Neural cell (in vitro differentiated cells): ENCODE measurements around the gene FYB1. TPM values are rescaled to one million over a fixed set of nuclear protein-coding genes. Genes with fewer than 3 reads are reported as not detected.

Source experiments
- H2AFZ ChIP-seq: fragments of 200-600, 300-800 bp; sonication (generic), shearing (Covaris generic); 2 replicates; pipeline ENCODE4 v1.6.0; 2014; ENCODE audit warnings: low read depth, mild to moderate bottlenecking, antibody characterized with exemption, low read length, moderate library complexity
- H3F3A ChIP-seq: fragments of 200-600 bp; shearing (Covaris generic); 2 replicates; pipeline ENCODE4 v1.6.1; 2016; ENCODE audit warnings: mild to moderate bottlenecking, moderate library complexity, mixed read lengths, antibody characterized with exemption, low read length; ENCODE audit not compliant: insufficient read depth, poor library complexity, severe bottlenecking
- H3K27ac ChIP-seq: fragments of 200-600, 300-800 bp; sonication (generic), shearing (Covaris generic); 2 replicates; pipeline ENCODE4 v1.5.1; 2014; ENCODE audit warnings: mild to moderate bottlenecking, low read length, moderate library complexity
- H3K27me3 ChIP-seq: fragments of 300-800, 200-600 bp; sonication (generic), shearing (Covaris generic); 2 replicates; pipeline ENCODE4 v1.6.0; 2014; ENCODE audit warnings: mild to moderate bottlenecking, low read depth, low read length, moderate library complexity; ENCODE audit not compliant: insufficient read depth
- H3K36me3 ChIP-seq: fragments of 300-800, 200-600 bp; sonication (generic), shearing (Covaris generic); 2 replicates; pipeline ENCODE4 v1.5.1; 2014; ENCODE audit warnings: mild to moderate bottlenecking, antibody characterized with exemption, low read length, moderate library complexity; ENCODE audit not compliant: insufficient read depth
- H3K4me2 ChIP-seq: fragments of 300-800, 200-600 bp; sonication (generic), shearing (Covaris generic); 2 replicates; pipeline ENCODE4 v1.6.0; 2014; ENCODE audit warnings: mild to moderate bottlenecking, low read length
- H3K4me3 ChIP-seq: fragments of 300-800, 200-600 bp; sonication (generic), shearing (Covaris generic); 2 replicates; pipeline ENCODE4 v1.5.1; 2014; ENCODE audit warnings: mild to moderate bottlenecking, low read length, moderate library complexity
- H3K79me2 ChIP-seq: fragments of 200-600 bp; shearing (Covaris generic); replicated peaks from 2 replicates; pipeline ENCODE4 v1.6.0; 2014; ENCODE audit warnings: mild to moderate bottlenecking, low read length, moderate library complexity; ENCODE audit not compliant: insufficient read depth
- H3K9ac ChIP-seq: fragments of 300-800, 200-600 bp; sonication (generic), shearing (Covaris generic); 2 replicates; pipeline ENCODE4 v1.6.1; 2016; ENCODE audit warnings: mild to moderate bottlenecking, low read length, mixed read lengths
- H3K9me2 ChIP-seq: fragments of 200-600 bp; shearing (Covaris generic); 2 replicates; pipeline ENCODE4 v1.6.1; 2016; ENCODE audit warnings: mild to moderate bottlenecking, low read length, mixed read lengths; ENCODE audit not compliant: insufficient read depth
- H3K9me3 ChIP-seq: fragments of 200-600, 300-800 bp; sonication (generic), shearing (Covaris generic); 2 replicates; pipeline ENCODE4 v1.6.1; 2016; ENCODE audit warnings: mild to moderate bottlenecking, mixed run types, low read length, moderate library complexity, mixed read lengths
- H4K20me1 ChIP-seq: fragments of 200-600 bp; shearing (Covaris generic); 2 replicates; pipeline ENCODE4 v1.6.1; 2016; ENCODE audit warnings: mild to moderate bottlenecking, mixed run types; ENCODE audit not compliant: insufficient read depth
- CTCF ChIP-seq: fragments of 450-650 bp; IDR thresholded peaks from 2 replicates; pipeline ENCODE4 v1.5.1; 2014; ENCODE audit warnings: antibody characterized with exemption, mild to moderate bottlenecking, moderate library complexity; ENCODE audit not compliant: poor library complexity, severe bottlenecking
- EP300 ChIP-seq: fragments of 450-650 bp; conservative IDR thresholded peaks from 2 replicates; pipeline ENCODE4 v1.6.1; 2014; ENCODE audit warnings: antibody characterized with exemption, mild to moderate bottlenecking, moderate library complexity; ENCODE audit not compliant: poor library complexity, severe bottlenecking
- EZH2 ChIP-seq: fragments of 200-600, 300-800 bp; shearing (Covaris generic), sonication (generic); IDR thresholded peaks from 2 replicates; pipeline ENCODE4 v1.6.1; 2014; ENCODE audit warnings: antibody characterized with exemption, low read length, borderline replicate concordance, mild to moderate bottlenecking; ENCODE audit not compliant: insufficient read depth, poor library complexity, severe bottlenecking
- MXI1 ChIP-seq: fragments of 450-650 bp; conservative IDR thresholded peaks from 2 replicates; pipeline ENCODE4 v1.6.1; 2014; ENCODE audit warnings: antibody characterized with exemption, mild to moderate bottlenecking; ENCODE audit not compliant: poor library complexity, severe bottlenecking
- POLR2AphosphoS5 ChIP-seq: IDR thresholded peaks from 2 replicates; pipeline ENCODE4 v1.6.1; 2012
- RAD21 ChIP-seq: fragments of 450-650 bp; conservative IDR thresholded peaks from 2 replicates; pipeline ENCODE4 v1.6.1; 2014; ENCODE audit warnings: antibody characterized with exemption, mild to moderate bottlenecking, moderate library complexity
- REST ChIP-seq: IDR thresholded peaks from 2 replicates; pipeline ENCODE4 v1.6.1; 2012; ENCODE audit warnings: borderline replicate concordance
- SMC3 ChIP-seq: fragments of 450-650 bp; conservative IDR thresholded peaks from 2 replicates; pipeline ENCODE4 v1.6.1; 2014; ENCODE audit warnings: antibody characterized with exemption, mild to moderate bottlenecking, moderate library complexity; ENCODE audit not compliant: poor library complexity
- TAF1 ChIP-seq: IDR thresholded peaks from 2 replicates; pipeline ENCODE4 v1.6.1; 2012; ENCODE audit warnings: low read depth
- polyA plus RNA-seq: library from polyadenylated mRNA; depleted of rRNA; stranded (reverse); fragments of >200 nt; gene quantifications from 2 replicates; pipeline ENCODE4 v1.2.3, GENCODE V29; 2014

Gene FYB1
- polyA plus RNA-seq, 1 donor from 2014 or later = not detected

GRCh38 chr5:39076757-39077728, 142.3 kb downstream of the FYB1 start:
- Histone ChIP-seq H3K9me2 (no peaks in the 10 kb centered on the region), H3K79me2 (peaks cover 11% of the 10 kb centered on the region), H3F3A (no peaks in the 10 kb centered on the region), H3K27ac (no peak overlapping the region), H3K9ac (no peak overlapping the region), H3K4me2 (no peak overlapping the region), H3K27me3 (no peaks in the 10 kb centered on the region), H2AFZ (no peak overlapping the region), H4K20me1 (no peaks in the 10 kb centered on the region), H3K9me3 (no peaks in the 10 kb centered on the region), H3K4me3 (no peak overlapping the region), H3K36me3 (no peaks in the 10 kb centered on the region)
- TF ChIP-seq EZH2 = no peak
- TF ChIP-seq SMC3 = no peak
- no peak for TF ChIP-seq RAD21
- no peak for TF ChIP-seq TAF1
- TF ChIP-seq REST = no peak
- no peak for TF ChIP-seq CTCF
- no peak for TF ChIP-seq POLR2AphosphoS5
- no peak for TF ChIP-seq MXI1
- no peak for TF ChIP-seq EP300

GRCh38 chr5:39076101-39076756, 143.1 kb downstream of the FYB1 start:
- Histone ChIP-seq H2AFZ (no peak overlapping the region), H3K9me3 (no peaks in the 10 kb centered on the region), H3K4me2 (no peak overlapping the region), H4K20me1 (no peaks in the 10 kb centered on the region), H3K9ac (no peak overlapping the region), H3K9me2 (no peaks in the 10 kb centered on the region), H3F3A (no peaks in the 10 kb centered on the region), H3K36me3 (no peaks in the 10 kb centered on the region), H3K27ac (no peak overlapping the region), H3K27me3 (no peaks in the 10 kb centered on the region), H3K79me2 (peaks cover 19% of the 10 kb centered on the region), H3K4me3 (no peak overlapping the region)
- TF ChIP-seq CTCF (no peak), RAD21 (no peak), EZH2 (no peak), POLR2AphosphoS5 (no peak), REST (no peak), SMC3 (no peak), EP300 (no peak), TAF1 (no peak), MXI1 (no peak)
